Tongue (tissue), 2 donors: Measurements from ENCODE around the gene SPATA18. TPM values are rescaled to one million over a fixed set of nuclear protein-coding genes. Genes with fewer than 3 reads are reported as not detected.
"Not testable (repeated sequence)": the region's sequence is repeated elsewhere in the genome, so short reads cannot be mapped to it uniquely, and the experiment has no call there.

Experiments
- DNase-seq: peaks from one replicate; pipeline ENCODE4 v3.0.0-alpha.2; 2015
- total RNA-seq: library from RNA; depleted of rRNA; stranded (reverse); fragments of >200 nt; gene quantifications from one replicate; pipeline ENCODE4 v1.2.3, GENCODE V29; 2014

Gene SPATA18
- total RNA-seq, 1 donor from 2014 or later, result 3.6 TPM

- DNase-seq, result no peak
Measured at GRCh38 chr4:52107745-52108144, 56.6 kb downstream of the SPATA18 start.

GRCh38 chr4:52110171-52110570, 59.1 kb downstream of the SPATA18 start:
- DNase-seq, result no peak

DNA sequence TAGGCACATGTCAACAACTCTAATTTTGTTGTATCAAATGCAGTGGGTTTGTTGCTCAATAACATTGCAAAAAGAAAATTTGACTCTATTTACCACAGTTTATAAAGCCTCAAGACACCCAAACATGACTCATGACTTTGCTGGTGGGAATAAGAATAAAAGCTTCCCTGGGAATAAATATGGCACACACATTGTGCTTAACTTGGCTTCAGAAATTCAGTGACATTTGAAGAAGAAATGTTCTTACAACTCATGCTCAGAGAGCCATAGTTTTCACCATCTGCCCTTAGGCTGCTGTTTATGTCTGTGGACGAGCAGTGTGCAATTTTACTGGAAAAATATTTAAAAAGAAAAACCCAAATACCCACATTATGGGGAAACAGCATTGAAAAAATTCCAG, 60.9 kb downstream of the SPATA18 start:
- no peak for DNase-seq

DNA sequence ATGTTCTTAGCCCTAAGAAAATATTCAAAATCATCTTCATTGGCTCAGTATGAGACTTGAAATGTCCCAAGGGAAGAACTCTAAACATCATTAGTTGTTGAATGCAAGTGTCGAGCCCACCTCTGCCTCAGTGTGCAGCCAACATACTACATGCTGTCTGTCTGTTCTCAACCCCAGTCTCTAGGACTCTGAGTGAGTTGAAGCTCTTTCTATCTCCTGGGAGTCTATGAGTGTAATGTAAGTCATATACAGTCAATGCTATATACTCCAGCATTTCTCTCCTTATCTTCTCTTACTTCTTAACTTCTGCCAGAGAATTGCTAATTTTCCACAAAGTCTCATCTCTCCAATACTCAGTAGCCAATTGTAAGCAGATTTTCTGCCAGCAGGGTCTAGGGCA, 61.3 kb downstream of the SPATA18 start:
- no peak for DNase-seq

DNA sequence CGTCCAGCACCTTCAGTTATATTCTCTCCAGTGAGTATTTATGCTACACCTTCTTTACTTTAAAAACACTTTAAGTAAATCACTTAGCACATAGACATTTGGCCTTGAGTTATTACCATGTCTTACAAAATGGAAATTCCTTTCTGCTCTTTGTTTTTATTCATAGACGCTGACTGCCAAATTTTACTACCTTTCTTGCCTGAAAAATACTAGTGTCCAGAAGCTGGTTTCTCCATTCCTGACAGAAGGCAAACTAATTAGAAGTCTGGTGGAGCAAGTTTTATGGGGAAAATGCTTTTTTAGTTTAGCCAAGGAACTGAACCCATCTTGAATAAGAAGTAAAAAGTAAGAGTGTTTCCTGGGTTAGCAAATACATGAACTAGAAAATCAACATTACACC, 65.5 kb downstream of the SPATA18 start:
- peak; percentile 35 for DNase-seq

- DNase-seq, result no peak
Measured at GRCh38 chr4:52126226-52126625, 75.1 kb downstream of the SPATA18 start.

DNA sequence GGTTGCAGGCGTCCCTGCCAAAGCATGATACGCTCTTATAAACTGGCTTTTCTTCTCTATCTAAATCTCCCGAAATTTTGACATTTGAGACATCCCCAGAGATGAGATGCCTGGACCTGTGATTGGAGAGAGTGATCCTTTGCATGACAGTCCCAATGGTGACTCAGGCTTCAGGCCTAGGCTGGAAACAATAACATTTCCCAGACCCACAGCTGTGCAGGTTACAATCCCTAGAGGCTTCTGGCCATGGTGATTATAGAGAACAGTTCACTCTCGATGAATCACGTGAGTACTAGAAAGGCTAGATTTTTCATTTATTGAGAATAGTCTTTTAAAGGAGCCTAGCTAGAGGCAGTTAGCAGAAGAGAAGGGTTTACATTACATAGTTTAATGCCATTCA, 75.9 kb downstream of the SPATA18 start:
- DNase-seq, result peak; percentile 79

DNA sequence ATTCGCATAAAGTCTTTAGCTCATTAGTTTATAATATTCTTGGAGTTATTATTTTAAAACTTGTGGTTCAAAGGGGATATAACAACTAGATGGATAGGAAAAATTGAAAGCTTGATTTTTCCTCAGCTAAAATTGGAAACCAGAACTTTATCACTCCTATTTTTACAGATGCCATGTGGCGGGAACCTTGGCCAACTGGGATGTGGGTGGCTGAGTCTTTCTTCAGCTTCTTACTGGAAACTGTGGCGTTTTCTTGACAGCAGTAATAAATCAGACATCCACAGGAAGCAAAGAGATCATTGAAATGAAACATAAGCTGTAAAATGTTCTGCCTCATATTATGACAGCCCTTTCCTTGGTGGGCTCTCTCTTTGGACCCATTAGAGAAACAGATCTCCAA, 84.1 kb downstream of the SPATA18 start:
- no peak for DNase-seq

DNA sequence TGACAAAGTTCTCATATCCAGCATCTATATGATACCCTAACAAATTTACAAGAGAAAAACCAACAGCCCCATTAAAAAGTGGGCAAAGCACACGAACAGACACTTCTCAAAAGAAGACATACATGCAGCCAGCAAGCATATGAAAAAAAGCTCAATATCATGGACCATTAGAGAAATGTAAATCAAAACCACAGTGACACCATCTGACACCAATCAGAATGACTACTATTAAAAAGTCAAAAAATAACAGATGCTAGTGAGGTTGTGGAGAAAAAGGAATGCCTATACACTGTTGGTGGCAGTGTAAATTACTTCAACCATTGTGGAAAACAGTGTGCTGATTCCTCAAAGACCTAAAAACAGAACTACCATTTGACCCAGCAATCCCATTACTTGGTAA, 86.0 kb downstream of the SPATA18 start:
- not testable (repeated sequence) for DNase-seq

- DNase-seq, result no peak
Measured at GRCh38 chr4:52142816-52143215, 91.7 kb downstream of the SPATA18 start.

GRCh38 chr4:52143815-52144214, 92.7 kb downstream of the SPATA18 start:
- DNase-seq, result no peak

DNA sequence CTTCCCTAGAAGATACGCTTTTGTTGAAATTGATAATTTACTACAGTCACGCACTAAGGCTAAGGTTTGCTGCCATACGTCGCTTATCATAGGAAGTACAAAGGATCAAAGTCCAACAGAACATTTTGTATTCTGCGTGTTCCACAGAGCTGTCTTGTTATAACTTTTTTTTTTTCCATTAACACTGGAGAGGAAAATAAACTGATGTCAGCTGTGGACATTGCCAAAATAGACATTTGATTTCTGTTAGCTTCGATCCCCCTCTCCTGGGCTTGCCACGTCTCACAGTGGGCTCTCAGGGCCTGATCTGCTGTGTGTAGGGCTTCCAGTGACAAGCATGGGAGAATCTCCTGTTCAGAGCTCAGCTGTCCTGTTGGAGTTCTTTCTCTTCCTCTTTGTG, 93.3 kb downstream of the SPATA18 start:
- DNase-seq, result peak; percentile 25

Other genes with a start within 250 kb of the SPATA18 start
- gene DCUN1D4, start 208.2 kb upstream of the SPATA18 start, total RNA-seq, result 32.8 TPM
- 1.1 TPM for gene LRRC66, start 30.9 kb upstream of the SPATA18 start, total RNA-seq
- gene SGCB, start 13.0 kb upstream of the SPATA18 start, total RNA-seq, result 204 TPM